GM19351 (cell line): ENCODE results near the gene TRMT61A.

ENCODE experiments used
- ATAC-seq: cut with Tn5 transposase; IDR thresholded peaks from one replicate; pipeline ENCODE4 v1.9.1; 2021; ENCODE audit warnings: mild to moderate bottlenecking, moderate library complexity; ENCODE audit not compliant: unreplicated experiment

The TRMT61A gene

DNA sequence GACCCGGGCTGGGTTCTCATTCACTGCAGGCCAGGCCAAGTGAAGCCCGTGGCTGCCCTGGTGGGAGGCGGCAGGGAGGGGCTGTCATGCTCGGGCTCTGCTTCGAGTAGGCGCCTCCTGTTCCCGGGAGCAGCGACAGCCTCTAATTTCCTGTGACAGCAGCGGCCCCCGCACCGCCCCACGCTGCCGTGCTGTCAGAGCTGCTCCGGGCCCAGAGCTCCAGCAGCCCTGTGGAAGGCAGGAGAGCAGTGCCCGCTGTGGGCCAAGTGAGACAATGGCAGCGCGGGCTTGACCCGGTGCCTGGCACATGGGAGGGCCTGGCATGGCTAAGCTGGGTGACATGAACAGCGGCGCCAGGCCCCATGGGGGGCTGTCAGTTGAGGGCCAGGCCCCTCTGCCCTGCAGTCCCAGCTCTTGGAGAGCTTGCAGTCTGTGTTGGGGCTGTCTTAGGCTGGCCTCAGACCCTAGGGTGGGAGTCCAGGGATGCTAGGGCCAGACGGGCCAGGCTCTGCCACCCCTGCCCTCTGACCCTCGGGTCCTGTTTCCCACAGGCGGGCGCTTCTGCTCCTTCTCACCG is 5.1 kb downstream of the TRMT61A start:
- no peak for ATAC-seq

DNA sequence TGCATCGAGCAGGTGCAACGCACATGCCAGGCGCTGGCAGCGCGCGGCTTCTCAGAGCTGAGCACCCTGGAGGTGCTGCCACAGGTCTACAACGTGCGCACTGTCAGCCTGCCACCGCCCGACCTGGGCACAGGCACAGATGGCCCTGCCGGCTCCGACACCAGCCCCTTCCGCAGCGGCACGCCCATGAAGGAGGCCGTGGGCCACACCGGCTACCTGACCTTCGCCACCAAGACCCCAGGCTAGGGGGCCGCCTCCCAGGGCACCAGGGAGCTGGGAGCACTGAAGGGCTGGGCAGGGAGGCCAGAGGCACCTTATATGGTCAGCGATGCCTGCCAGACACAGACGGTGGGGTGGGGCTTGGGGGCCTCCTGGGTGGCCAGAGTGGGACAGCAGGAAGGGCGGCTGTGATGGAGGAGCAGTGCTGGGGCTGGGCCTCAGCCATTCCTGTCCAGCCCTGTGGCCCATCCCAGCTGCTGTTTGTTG is 5.6 kb downstream of the TRMT61A start:
- no peak for ATAC-seq

DNA sequence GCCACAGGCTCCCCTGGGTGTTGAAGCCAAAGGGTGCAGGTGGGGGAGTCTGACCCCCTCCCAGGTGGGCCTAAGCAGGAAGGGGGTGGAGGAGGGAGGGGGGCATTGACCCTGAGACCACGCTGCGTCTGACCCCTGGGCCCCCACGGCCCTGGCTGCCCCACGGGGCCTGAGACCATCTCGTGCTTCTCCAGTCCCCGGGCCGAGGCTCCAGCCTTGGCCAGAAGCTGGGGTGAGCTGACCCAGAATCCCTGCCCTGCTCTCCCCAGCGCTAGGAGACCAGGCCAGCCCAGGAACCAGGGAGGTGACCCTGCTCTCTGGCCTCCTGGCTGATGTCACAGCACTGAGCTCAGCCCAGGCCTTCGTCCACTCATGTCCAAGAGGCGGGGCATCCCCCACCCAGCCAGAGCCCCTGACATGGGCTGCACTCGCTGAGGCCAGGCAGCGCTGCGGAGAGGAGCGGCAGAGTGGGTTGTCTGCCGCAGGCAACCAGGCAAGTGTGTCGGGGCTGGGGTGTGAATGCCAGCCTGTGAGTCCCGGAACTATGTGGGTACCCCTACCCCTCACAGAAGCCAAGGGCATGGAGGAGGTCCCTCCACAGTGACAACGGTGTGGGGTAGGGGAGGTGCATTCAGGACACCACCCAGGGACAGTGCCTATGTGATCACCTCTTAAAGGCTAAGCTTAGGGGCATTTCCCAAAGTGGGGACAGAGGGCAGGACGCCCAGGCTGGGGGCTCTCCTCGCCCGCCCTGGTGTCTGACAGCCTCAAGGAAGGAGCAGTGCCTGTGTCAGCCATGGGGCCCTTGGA is 6.3 kb downstream of the TRMT61A start:
- no peak for ATAC-seq

DNA sequence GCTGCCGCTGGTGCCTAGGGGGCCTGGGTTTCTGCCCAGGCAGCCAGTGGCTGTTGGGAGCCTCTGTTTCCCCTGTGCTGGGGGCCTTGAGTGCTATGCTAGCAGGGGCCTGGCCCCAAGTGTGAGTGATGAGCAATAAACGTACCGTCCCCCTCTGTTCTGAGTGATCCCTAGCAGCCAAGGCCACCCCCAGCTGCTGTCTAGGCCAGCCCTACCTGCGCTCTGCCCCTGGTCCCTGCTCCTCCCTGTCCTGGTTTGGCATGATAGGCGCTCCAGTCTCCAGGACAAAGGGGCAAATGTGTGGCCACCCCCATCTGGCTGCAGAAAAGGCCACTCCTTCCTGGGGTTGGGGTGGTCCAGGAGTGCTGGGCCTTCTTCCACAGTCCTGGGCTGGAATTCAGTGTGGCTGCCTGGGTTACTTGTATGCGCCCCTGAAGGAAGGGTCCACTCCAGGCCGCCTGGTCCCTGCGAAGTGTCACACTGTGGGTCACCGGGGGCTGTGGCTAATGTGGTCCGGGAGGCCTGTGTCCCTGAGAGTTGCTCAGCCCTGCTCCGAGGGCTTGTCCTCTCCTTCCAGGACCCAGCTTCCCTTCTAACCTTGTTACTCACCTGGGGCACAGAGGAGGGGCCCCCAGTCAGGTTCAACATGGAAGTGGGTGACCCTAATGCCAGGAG is 7.0 kb downstream of the TRMT61A start:
- ATAC-seq: no peak

DNA sequence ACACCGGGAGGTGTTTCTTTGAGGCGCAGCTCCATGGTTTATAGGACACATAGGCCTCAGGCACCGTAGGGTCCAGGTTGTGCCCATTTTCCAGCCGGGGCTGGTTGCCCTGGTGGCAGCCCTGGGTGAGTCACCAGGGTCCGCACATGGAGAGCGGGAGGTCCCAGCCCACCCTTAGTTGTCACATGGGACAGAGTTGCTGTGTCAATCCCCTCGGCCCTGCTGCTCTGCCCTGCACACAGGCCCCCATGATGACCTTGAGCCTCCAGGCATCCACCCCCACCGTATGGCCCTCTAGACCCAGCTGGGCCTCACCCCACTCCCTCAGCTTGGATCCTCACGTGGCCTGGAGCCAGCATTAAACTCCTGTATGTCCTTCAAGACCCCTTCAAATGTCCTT is 7.7 kb downstream of the TRMT61A start:
- ATAC-seq: no peak

DNA sequence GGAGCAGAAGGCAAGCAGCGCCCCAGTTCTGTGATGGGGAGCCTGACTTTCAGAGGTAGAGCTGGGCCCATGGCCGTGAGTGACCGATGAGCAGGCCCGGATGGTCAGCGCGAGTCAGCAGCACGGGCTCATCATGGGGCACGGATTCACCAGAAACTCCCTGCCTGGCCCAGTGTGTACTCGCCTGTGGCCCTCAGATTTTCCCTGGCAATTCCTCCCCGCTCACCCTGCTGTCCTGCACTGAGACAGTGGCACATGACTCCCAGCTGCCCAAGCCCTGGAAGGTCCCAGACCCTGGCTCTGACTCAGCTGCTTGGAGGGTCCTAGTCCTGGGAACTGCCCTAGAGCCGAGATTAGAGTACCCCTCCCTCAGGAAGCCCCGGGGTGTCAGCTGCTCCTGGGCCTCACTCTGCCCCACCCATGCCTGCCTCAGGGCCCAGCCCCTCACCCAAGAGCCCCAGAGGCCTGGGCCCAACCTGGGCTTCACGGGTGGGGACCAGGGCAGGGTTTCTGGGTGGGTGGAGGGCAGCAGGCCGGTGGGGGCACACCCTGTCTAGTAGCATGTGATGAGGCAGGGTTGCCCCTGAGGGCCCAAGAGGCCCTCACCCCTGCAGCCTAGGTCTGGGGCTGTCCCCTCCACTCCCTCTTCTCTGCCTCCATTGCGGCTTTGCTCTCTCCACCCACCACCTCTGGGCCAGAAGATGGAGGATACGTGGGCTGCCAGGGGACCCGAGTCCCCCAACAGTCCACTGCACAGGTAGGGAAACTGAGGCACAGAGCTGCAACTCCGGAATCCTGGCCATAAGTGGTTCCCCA is 8.4 kb downstream of the TRMT61A start:
- ATAC-seq: no peak

DNA sequence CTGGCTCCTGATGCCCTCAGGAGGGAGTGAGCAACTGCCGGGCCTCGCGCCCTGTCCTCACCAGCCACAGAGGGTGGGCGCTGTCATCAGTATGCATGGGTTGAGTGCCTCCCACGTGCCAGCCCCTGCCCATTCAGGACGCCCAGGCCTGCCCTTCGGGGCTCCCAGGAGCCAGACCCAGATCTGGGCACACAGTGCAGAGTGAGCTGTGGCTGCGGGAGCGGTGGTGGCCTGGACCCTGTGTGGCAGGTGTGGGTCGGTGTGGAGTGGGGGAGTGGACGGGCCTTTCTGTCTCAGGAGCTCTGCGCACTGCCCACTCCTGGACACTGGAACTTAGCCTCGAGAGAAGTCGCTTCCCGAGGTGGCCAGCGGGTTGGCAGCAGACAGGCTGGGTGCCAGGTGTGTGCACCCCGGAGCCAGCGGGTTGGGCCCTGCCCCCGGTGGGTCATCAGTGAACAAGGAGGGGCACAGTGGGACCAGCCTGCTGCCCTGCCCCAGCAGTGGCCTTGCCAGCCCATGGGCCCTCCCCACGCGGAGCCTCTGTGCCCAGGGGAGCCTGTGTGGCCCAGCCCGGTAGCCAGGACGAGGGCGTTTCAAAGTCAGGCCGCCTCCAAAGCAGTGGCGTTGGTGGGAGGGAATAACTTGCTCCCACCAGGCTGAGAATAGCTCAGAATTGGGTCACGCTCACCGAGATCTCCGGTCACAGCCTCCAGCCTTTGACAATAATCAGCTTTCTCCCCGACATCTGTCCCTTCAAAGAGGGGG is 9.5 kb downstream of the TRMT61A start:
- ATAC-seq: no peak

DNA sequence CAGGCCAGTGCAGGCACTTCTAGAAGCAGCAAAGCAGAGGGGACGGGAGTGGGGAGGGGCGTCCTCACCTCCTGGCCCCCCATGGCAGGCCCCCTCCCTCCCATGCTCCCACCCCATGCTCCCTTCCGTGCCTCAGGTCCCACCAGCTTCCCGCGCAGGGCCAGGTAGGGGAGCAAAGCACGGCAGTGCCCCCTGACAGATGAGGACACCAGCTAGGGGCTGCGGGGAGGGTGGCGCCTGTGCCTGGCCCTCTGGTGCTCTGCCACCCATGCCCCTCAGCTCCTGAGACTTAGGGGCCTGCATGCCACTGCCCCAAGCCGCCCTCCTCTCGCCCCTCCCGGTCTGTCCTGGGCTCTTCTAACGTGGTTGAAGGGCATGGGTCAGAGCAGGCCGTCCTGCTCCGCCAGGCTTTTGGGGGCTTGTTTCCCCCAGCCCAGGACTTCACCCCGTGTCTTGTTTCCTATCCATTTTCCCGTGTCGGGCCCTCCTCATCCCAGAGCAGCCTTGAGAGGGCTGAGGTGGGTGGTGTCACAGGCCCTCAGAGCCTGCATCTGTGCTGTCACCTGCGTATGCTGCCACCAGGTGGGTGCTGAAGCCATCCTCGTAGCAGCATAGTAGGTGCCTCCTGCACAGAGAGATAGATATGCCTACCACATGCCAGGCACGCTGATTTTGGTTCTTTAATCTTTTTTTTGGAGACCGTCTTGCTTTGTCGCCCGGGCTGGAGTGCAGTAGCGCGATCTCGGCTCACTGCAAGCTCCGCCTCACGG is 10.2 kb downstream of the TRMT61A start:
- no peak for ATAC-seq

DNA sequence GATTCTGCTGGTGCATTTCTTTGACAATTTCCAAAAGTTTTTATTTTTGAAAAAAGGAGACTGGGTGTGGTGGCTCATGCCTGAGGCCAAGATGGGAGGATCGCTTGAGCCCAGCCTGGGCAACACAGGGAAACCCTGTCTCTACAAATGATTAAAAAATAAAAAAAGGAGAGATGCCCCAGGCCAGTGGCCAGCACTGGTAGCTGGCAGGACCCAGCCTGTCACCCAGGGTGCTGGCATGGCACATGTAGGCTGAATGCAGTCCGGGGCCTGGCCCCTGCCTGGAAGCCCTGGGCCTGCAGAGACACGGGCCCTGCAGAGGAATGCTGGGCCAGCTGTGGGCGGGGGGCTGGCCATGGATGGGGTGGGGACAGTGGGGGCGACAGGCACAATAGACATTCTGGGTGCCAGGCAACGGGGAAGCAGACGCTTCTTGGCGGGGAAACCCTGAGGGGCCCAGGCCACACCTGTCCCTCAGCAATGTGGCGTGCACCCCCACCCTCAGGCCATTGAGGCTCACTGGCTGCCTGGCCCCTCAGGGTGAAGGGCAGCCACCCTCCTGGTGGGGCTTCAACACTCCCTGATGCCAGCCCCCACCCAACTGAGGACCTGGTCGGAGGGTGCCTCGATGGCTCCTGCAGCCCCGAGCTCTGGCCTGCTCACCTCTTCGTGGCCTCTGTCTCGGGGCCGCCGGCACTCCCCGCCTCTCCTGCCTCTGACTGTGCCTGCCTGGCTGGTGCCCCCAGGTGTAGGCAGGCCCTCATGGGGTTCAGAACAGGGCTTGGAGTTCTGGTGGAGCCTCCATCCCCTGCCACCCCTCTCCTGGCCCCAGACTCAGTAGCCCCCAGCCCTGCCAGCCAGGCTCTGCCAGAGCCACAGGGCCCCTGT is 12.1 kb downstream of the TRMT61A start:
- no peak for ATAC-seq

DNA sequence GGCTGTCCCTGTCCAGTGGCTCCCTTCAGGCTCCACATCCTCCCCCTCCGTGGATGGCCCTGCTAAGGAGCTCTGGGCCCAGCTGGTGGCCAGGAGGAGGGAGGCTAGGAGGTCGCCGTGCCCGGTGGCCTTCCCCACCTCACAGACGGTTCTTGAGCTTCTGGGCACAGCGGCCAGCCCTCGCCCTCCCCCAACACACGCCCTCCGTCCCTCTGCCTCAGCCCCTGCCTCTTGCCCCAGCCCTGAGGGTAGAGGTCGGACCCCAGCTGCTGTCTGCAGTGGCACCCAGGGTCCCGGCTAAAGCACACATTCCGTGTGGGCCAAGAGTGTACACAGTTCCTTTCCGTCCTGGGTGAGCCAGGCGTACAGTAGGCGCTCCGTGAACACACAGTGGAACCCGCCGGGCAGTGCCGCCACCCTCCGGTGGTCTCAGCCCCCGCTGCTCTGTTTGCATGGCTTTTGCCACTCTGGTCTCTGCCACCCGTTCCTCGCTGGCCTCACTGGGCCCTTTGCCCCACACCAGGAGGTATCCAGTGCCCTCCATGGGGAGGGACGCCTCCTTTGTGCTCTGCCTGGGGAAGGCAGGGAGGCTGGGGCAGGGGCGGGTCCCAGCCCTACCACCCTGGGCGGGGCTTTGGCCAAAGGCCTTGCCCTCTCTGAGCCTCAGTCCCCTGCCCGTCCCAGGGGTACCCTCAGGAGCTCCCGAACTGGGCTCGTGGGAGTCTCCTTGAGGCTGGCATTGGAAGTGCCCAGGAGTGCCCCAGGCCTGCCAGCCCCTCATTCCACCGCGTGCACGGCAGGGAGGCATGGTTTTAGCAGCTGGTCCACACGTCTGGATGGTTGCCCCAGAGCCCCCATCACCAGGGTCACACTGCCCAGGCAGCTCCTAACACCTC is 13.0 kb downstream of the TRMT61A start:
- ATAC-seq: no peak

DNA sequence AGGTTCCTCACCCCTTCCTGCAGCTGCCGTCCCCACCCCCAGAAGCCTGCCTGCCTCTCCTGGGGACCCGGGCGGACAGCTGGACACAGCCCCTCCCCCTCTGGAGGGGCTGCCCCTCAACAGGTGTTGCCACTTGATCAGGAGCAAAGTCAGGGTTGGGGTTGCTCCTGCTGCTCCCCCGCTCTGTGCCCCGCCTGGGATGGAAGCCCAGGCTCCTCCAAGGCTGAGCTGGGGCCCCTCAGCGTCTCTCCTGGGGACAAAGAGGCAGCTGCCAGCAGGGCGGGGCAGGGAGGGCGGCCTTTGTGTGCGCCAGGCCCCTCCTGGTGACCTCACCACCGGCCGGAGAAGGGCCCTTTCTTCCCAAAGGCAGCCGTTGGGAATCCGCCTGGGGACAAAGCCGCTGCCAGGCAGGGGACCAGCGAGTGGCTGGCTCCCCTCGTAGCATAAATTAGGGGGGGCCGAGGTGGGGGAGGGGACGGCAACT is 13.7 kb downstream of the TRMT61A start:
- no peak for ATAC-seq

DNA sequence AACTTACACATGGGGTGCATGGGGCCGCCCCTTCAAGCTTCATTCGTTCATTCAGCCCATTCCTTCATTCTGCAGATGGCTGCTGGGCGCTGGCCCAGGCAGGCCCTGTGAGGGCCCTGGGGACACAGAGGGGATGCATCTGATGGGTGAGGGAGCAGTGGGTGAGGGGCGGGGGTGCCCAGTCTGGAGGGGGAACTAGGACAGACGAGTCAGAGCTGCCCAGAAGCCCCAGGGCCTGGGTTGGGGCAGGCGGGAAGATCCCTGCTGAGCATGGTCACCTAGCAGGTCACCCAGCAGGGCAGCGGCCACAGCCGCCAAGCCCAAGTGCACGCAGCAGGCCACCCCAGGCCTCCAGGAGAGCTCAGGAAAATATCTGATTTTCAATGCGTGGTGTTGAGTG is 14.1 kb downstream of the TRMT61A start:
- ATAC-seq: no peak

DNA sequence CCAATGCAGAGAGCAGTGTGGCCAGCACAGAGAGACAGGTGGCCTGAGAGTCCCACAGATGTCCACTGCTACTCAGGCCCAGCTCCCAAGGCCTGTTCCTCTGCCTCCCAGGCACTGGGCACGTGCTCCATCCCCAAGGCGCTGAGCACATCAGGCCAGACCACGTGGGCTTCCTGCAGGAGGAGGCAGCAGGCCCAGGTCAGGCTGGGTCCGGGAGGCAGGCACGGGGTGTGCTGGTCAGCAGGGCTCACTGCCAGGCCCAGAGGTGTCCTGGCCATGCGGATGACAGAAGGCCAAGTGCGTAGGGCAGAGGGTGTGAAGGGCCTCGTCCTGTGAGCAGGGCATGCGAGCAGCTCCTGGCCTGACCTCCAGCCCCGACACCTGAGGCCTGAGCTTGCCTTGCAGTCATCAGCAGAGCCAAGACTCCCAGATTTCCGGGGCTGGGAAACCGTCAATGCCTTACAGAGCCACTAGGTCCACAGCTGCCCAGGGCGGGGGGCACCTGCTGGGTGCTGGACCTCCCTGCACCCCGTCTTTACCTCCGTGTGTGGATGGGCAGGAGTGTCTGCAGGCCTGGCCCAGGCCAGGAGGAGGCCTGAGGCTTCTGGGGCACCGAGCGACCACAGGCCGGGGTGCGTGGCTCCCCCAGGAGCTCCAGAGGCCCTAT is 14.9 kb downstream of the TRMT61A start:
- ATAC-seq: no peak

DNA sequence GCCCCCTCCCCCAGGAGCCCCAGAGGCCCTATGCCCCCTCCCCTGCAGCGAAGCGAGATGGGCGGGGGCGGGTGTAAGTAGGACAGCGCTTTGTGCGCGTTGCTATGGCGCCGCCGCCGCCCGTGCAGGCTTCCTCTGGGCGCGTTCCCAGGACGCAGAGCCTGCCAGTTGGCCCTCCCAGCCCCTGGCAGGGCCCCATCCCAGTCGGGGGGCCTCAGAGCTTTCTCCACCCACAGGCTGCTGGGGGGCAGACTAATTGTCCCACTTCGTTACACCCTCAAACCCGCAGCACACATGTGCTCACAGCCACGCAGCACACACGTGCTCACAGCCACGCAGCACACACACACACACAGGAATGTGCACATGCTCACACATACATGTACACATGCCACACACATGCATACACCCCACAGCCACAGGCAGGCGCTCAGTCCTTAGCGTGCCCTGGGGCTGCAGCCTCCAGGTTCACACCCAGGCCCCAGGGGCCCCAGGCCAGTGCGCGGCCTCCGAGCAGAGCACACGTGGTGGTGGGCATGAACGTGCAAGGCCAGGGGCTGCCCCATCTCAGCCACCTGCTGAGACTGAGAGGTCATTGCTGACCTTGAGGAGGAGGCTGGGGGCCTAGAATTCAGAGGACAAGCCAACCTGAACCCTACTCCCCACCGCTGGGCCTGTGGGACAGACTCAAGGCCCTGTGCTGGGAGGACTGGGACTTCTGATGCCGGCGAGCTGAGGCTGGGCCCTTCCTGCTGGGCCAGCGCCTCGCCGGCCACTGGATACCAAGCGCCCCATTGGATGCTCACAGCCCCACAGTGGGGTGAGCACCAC is 15.6 kb downstream of the TRMT61A start:
- no peak for ATAC-seq

DNA sequence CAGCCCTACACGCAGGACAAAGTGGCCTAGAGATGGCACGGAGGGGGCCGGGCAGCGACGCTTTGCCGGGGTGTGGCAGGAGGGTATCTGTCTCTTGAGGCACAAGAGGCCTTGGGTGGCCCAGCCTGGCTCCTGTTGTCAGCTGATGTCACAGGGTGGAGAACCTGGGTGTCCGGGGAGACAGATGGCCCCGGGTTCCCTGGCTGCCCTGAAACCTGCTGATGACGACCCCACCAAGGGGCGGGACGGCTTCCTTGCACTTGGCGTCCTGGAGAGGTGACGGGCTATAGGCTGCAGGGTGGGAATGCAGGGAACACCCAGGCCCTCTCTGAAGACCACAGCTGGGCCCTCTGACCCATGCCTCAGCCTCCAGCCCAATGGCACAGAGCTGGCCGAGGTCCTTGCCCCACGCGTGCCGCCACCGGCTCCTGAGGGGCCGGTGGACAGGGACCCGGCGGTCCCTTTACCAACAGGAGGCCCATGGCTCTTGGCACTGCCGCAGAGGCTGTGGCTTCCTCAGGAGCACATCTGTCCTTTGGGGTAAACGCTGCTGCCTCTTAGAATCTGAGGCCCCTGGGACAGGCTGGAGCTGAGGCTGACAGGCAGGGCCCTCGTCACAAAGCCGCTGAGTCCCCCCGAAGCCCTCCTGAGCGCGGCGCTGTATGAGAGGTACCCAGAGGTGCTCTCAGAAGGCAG is 16.4 kb downstream of the TRMT61A start:
- ATAC-seq: no peak
